Colonic mucosa (tissue), 4 donors: ENCODE results near the gene HOXC10. TPM values are rescaled to one million over a fixed set of nuclear protein-coding genes. Genes with fewer than 3 reads are reported as not detected.

Source experiments
- DNase-seq: peaks from one replicate; pipeline ENCODE4 v3.0.0-alpha.2; 2020
- H3K27ac ChIP-seq: fragments of 200-600 bp; one replicate; pipeline ENCODE4 v1.8.0; 2021
- H3K27me3 ChIP-seq: fragments of 200-600 bp; one replicate; pipeline ENCODE4 v1.8.0; 2021
- H3K36me3 ChIP-seq: fragments of 200-600 bp; one replicate; pipeline ENCODE4 v1.8.0; 2021
- H3K4me1 ChIP-seq: fragments of 200-600 bp; one replicate; pipeline ENCODE4 v1.8.0; 2021; ENCODE audit warnings: mild to moderate bottlenecking
- H3K4me3 ChIP-seq: fragments of 200-600 bp; one replicate; pipeline ENCODE4 v1.8.0; 2021
- H3K9ac ChIP-seq, 2 donors: one replicate each; pipeline ENCODE4 v1.7.0; 2013; ENCODE audit warnings: control low read depth in 2 of 2, low read depth in 2 of 2, low read length in 2 of 2
- H3K9me3 ChIP-seq: fragments of 200-600 bp; one replicate; pipeline ENCODE4 v1.8.0; 2021
- intact Hi-C: fragments of 100-400 bp; cut with DNase I; formaldehyde crosslinking; loops from one replicate; pipeline ENCODE4 v1.14.1; 2022
- total RNA-seq, 2 donors: library from RNA; stranded (reverse); fragmentation: NEBNext Ultra II Directional in 1 of 2; extraction: Animal tissue kit (Norgen Biotek cat#: 25700) in 1 of 2; gene quantifications; one replicate each; pipeline ENCODE4 v1.2.1, GENCODE V29; 2021
- TF ChIP-seq, protein P1 (sequence below): fragments of 200-600 bp; IDR thresholded peaks from one replicate; pipeline ENCODE4 v1.8.0; 2022; ENCODE audit warnings: antibody characterized with exemption, mild to moderate bottlenecking
- donor health status: healthy.
- donor health status: DM: no; HTN: no; CAD: no.
- donor health status: DM: no; HTN: no; CAD: no.

Gene HOXC10
- total RNA-seq, 2 donors from 2014 or later = not detected

- H3K36me3 ChIP-seq = no peaks in the 10 kb centered on the region
- H3K9me3 ChIP-seq = no peaks in the 10 kb centered on the region
- intact Hi-C loops = no loop called here
- no peak overlapping the region for H3K9ac ChIP-seq
- H3K4me3 ChIP-seq = no peak overlapping the region
- H3K27ac ChIP-seq = no peak overlapping the region
- peaks cover 97% of the 10 kb centered on the region for H3K27me3 ChIP-seq
- DNase-seq = no peak
- H3K4me1 ChIP-seq = no peaks in the 10 kb centered on the region
- TF ChIP-seq, protein P1, sequence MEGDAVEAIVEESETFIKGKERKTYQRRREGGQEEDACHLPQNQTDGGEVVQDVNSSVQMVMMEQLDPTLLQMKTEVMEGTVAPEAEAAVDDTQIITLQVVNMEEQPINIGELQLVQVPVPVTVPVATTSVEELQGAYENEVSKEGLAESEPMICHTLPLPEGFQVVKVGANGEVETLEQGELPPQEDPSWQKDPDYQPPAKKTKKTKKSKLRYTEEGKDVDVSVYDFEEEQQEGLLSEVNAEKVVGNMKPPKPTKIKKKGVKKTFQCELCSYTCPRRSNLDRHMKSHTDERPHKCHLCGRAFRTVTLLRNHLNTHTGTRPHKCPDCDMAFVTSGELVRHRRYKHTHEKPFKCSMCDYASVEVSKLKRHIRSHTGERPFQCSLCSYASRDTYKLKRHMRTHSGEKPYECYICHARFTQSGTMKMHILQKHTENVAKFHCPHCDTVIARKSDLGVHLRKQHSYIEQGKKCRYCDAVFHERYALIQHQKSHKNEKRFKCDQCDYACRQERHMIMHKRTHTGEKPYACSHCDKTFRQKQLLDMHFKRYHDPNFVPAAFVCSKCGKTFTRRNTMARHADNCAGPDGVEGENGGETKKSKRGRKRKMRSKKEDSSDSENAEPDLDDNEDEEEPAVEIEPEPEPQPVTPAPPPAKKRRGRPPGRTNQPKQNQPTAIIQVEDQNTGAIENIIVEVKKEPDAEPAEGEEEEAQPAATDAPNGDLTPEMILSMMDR = no peak
Measured at GRCh38 chr12:53956251-53956887, 28.6 kb upstream of the HOXC10 start.

DNA sequence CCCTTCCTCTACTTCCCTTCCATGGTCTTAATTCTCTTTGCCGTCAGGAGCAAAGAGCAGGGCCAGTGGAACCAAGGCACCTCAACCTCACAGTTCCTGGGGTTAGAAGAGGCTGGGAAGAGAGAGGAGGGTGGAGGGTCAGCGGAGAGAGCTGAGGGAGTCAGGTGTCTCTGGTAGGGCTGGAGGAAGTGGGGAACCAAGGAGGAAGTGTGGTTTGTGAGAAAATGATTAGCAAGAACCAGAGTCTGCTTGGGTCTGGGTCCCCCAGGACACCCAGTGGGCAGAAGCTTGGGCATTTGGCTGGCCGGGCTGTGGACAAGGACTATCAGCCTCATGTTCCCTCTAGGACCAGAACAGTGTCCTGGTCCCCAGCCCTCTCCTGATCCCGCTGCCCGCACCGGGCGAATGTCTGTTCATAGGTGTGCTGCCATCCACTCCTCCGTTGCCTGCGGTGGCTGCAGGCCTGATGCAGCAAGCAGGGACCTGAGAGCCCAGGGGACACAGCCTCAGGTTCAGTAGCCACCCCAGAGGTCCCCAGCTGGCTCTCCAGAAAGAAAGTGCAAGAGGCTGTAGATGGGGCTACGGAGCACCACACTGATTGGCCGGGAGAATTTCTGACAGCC lies 27.9 kb upstream of the HOXC10 start:
- intact Hi-C loops = no loop called here
- TF ChIP-seq, protein P1 = no peak
- Histone ChIP-seq H3K27me3 (peaks cover 97% of the 10 kb centered on the region), H3K36me3 (no peaks in the 10 kb centered on the region), H3K27ac (no peak overlapping the region), H3K4me3 (no peak overlapping the region), H3K4me1 (no peaks in the 10 kb centered on the region), H3K9me3 (no peaks in the 10 kb centered on the region), H3K9ac (no peak overlapping the region)
- DNase-seq = no peak

DNA sequence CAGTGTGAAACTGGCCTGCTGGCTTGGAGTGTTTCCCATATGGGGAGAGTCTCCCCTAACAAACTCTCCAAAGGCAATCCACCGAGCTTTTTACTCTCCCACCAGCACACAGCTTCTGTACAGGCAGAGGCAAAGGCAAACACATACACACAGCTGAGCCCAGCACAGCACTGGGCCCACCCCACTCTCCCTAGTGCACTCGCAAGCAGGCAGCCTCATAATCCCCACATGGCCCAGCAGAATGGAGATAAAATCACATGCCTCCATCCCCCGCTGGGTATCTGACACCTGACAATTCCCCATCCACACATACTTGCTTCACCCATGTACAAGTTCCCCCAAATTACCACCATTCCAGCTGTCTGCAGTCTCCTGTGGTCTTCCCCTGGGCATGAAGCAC lies 26.8 kb upstream of the HOXC10 start:
- Histone ChIP-seq H3K9ac (no peak overlapping the region), H3K9me3 (no peaks in the 10 kb centered on the region), H3K4me1 (no peaks in the 10 kb centered on the region), H3K27ac (no peak overlapping the region), H3K27me3 (peaks cover 97% of the 10 kb centered on the region), H3K36me3 (no peaks in the 10 kb centered on the region), H3K4me3 (no peak overlapping the region)
- TF ChIP-seq, protein P1 = no peak
- DNase-seq = no peak
- intact Hi-C loops = no loop called here

DNA sequence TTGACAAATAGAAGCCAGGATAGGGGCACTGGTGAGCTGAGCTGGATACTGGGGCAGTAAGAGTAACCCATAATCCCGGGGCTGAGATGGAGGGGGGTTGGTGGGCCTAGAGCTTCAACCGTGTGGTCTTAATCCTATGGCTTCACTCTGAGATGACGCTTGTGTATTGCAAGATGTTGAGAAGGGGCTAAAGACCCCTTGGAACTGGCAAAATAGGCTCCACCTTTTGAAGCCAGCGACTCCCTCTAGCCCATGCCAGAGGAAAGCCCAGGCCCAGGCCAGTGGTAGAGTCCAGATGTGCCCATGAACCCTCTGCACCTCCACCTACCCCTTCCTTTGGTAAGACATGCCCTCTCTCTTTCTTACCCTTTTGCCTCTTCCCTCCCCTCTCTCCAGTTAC lies 25.6 kb upstream of the HOXC10 start:
- H3K9ac ChIP-seq = no peak overlapping the region
- TF ChIP-seq, protein P1 = no peak
- no peak overlapping the region for H3K4me3 ChIP-seq
- no peak for DNase-seq
- H3K27me3 ChIP-seq = peaks cover 97% of the 10 kb centered on the region
- intact Hi-C loops = no loop called here
- no peaks in the 10 kb centered on the region for H3K4me1 ChIP-seq
- H3K27ac ChIP-seq = no peak overlapping the region
- H3K9me3 ChIP-seq = no peaks in the 10 kb centered on the region
- H3K36me3 ChIP-seq = no peaks in the 10 kb centered on the region

GRCh38 chr12:53960187-53961024 lies 24.5 kb upstream of the HOXC10 start:
- Histone ChIP-seq H3K9me3 (no peaks in the 10 kb centered on the region), H3K27ac (no peak overlapping the region), H3K4me3 (no peak overlapping the region), H3K36me3 (no peaks in the 10 kb centered on the region), H3K27me3 (peaks cover 97% of the 10 kb centered on the region), H3K9ac (no peak overlapping the region), H3K4me1 (no peaks in the 10 kb centered on the region)
- TF ChIP-seq, protein P1 = no peak
- intact Hi-C loops = no loop called here
- no peak for DNase-seq
